ENCODE results near the gene GPR137.

GRCh38 chr11:64263947-64264317, 21.7 kb upstream of the GPR137 start:
- TF ChIP-seq CTCF (IDR thresholded peaks at IDR 0.05; ENCODE audit: low read depth, low read length, missing input control) = no peak
- no peak for TF ChIP-seq GABPA (IDR thresholded peaks at IDR 0.05 in 1 of 2, conservative IDR thresholded peaks at IDR 0.05 in 1 of 2)
